GM12892 (cell line): Measurements from ENCODE around the gene CCNT1.
"Not testable (repeated sequence)": the region's sequence is repeated elsewhere in the genome, so short reads cannot be mapped to it uniquely, and the experiment has no call there.

ENCODE experiments used
- DNase-seq: peaks from one replicate; pipeline ENCODE4 v3.0.0; 2011; ENCODE audit not compliant: insufficient read length
- FAIRE-seq: peaks from 2 replicates; lab custom pipeline; 2011; peaks lifted over from hg19 to GRCh38; lab: Jason Lieb, UNC
- POLR2A ChIP-seq: IDR thresholded peaks from 2 replicates; pipeline ENCODE4 v1.6.1; 2011; ENCODE audit warnings: low read depth, low read length, control low read depth
- POLR2AphosphoS5 ChIP-seq: IDR thresholded peaks from 2 replicates; pipeline ENCODE4 v1.6.1; 2011; ENCODE audit warnings: low read depth, low read length, control low read depth
- TAF1 ChIP-seq: IDR thresholded peaks from 2 replicates; pipeline ENCODE4 v1.6.1; 2011; ENCODE audit warnings: low read depth, mild to moderate bottlenecking, control low read depth, low read length, borderline replicate concordance

The CCNT1 gene

GRCh38 chr12:48717252-48717695, 767 bp upstream of the CCNT1 start:
- FAIRE-seq (no peak), DNase-seq (no peak)
- TF ChIP-seq POLR2A (no peak), POLR2AphosphoS5 (no peak; the same call in 1 of the 2 replicates), TAF1 (no peak)

- DNase-seq (no peak), FAIRE-seq (no peak)
- TF ChIP-seq POLR2A (no peak), POLR2AphosphoS5 (no peak), TAF1 (no peak)
These were observed 377 bp downstream of the CCNT1 start for GRCh38 chr12:48716168-48716492.

- no peak for DNase-seq
- FAIRE-seq: no peak
- TF ChIP-seq POLR2AphosphoS5: no peak
- TF ChIP-seq TAF1: no peak
- no peak for TF ChIP-seq POLR2A
These were observed 4.3 kb downstream of the CCNT1 start for GRCh38 chr12:48712209-48712608.

- not testable (repeated sequence) for FAIRE-seq, DNase-seq
These were observed 17.7 kb downstream of the CCNT1 start for GRCh38 chr12:48698822-48699221.

GRCh38 chr12:48696626-48697025, 19.9 kb downstream of the CCNT1 start:
- FAIRE-seq: no peak
- no peak for DNase-seq
- TF ChIP-seq POLR2AphosphoS5: no peak
- no peak for TF ChIP-seq TAF1
- TF ChIP-seq POLR2A: no peak

GRCh38 chr12:48695859-48696258, 20.6 kb downstream of the CCNT1 start:
- no peak for FAIRE-seq
- TF ChIP-seq TAF1: no peak
- TF ChIP-seq POLR2A: no peak
- no peak for TF ChIP-seq POLR2AphosphoS5
- DNase-seq: no peak

- FAIRE-seq (no peak), DNase-seq (no peak)
- no peak for TF ChIP-seq POLR2A
- no peak for TF ChIP-seq POLR2AphosphoS5
- no peak for TF ChIP-seq TAF1
These were observed 22.5 kb downstream of the CCNT1 start for GRCh38 chr12:48694038-48694437.

GRCh38 chr12:48693572-48693971, 22.9 kb downstream of the CCNT1 start:
- FAIRE-seq: no peak
- TF ChIP-seq TAF1: no peak
- no peak for TF ChIP-seq POLR2A
- no peak for TF ChIP-seq POLR2AphosphoS5
- DNase-seq: no peak

- no peak for DNase-seq
- FAIRE-seq: no peak
- no peak for TF ChIP-seq POLR2A
- TF ChIP-seq TAF1: no peak
- TF ChIP-seq POLR2AphosphoS5: no peak
These were observed 24.6 kb downstream of the CCNT1 start for GRCh38 chr12:48691826-48692487.

- FAIRE-seq: no peak
- TF ChIP-seq TAF1 (no peak), POLR2AphosphoS5 (no peak), POLR2A (no peak)
These were observed 25.5 kb downstream of the CCNT1 start for GRCh38 chr12:48690990-48691389.

GRCh38 chr12:48690436-48690835, 26.1 kb downstream of the CCNT1 start:
- no peak for FAIRE-seq
- DNase-seq: no peak
- TF ChIP-seq POLR2AphosphoS5: no peak
- no peak for TF ChIP-seq POLR2A
- no peak for TF ChIP-seq TAF1

More at GRCh38 chr12:48690990-48691389, 25.5 kb downstream of the CCNT1 start:
- no peak for DNase-seq

- TF ChIP-seq TAF1 (no peak), POLR2A (no peak), POLR2AphosphoS5 (no peak)
- DNase-seq (no peak), FAIRE-seq (no peak)
These were observed 27.7 kb downstream of the CCNT1 start for GRCh38 chr12:48688836-48689235.

- TF ChIP-seq POLR2A (no peak), POLR2AphosphoS5 (no peak), TAF1 (no peak)
- no peak for FAIRE-seq
These were observed 28.9 kb downstream of the CCNT1 start for GRCh38 chr12:48687592-48687991.

More at GRCh38 chr12:48687592-48687991, 28.9 kb downstream of the CCNT1 start:
- DNase-seq: no peak
